Endothelial cell of umbilical vein (primary cell): ENCODE results near the gene PCED1B.
"Not testable (repeated sequence)": the region's sequence is repeated elsewhere in the genome, so short reads cannot be mapped to it uniquely, and the experiment has no call there.

Experiments used
- EZH2 ChIP-seq: IDR thresholded peaks from 2 replicates; pipeline ENCODE4 v1.6.1; 2012; ENCODE audit warnings: borderline replicate concordance, low read depth, mild to moderate bottlenecking, moderate library complexity, low read length, inconsistent platforms; ENCODE audit not compliant: severe bottlenecking
- POLR2A ChIP-seq: IDR thresholded peaks from 2 replicates; pipeline ENCODE4 v1.6.1; 2012; ENCODE audit warnings: low read depth, mild to moderate bottlenecking, control low read depth, low read length

DNA sequence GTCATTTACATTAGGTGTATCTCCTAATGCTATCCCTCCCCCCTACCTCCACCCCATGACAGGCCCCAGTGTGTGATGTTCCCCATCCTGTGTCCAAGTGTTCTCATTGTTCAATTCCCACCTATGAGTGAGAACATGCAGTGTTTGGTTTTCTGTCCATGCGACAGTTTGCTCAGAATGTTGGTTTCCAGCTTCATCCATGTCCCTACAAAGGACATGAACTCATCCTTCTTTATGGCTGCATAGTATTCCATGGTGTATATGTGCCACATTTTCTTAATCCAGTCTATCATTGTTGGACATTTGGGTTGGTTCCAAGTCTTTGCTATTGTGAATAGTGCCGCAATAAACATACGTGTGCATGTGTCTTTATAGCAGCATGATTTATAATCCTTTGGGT lies 37.9 kb downstream of the PCED1B start:
- TF ChIP-seq EZH2, POLR2A: not testable (repeated sequence)
